Measurements from ENCODE around the gene HS6ST3.

DNA sequence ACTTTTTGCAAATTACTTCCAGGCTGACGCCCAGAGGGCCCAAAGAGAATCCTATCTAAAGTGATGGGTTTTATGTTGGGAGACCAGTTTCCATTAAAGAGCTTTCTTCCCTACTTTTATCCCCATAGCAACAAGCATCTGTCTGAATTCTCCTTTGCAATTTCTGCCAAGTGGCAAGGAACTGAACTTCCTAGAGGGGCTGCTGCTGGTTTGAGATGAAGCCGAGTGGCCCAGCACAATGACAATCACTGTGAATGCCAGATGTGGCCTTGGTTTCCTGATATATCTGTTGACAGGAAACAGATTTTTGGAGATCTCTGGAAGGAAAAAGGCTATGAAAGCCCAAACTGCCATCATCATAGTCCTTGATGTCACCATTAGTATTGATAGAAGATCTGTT lies 705.8 kb downstream of the HS6ST3 start:
- TF ChIP-seq POLR2A (IDR thresholded peaks at IDR 0.05; ENCODE audit: low read length): no peak
- TF ChIP-seq GATA1 (IDR thresholded peaks at IDR 0.05; ENCODE audit: low read depth, low read length): no peak
